ENCODE data around the gene FASN. TPM values are rescaled to one million over a fixed set of nuclear protein-coding genes. Genes with fewer than 3 reads are reported as not detected.

FASN gene
- total and polyA plus RNA-seq, 2 donors (not counting 3 experiments of a cell fraction or from before 2014, with no cell fraction given): 101 to 360 TPM

DNA sequence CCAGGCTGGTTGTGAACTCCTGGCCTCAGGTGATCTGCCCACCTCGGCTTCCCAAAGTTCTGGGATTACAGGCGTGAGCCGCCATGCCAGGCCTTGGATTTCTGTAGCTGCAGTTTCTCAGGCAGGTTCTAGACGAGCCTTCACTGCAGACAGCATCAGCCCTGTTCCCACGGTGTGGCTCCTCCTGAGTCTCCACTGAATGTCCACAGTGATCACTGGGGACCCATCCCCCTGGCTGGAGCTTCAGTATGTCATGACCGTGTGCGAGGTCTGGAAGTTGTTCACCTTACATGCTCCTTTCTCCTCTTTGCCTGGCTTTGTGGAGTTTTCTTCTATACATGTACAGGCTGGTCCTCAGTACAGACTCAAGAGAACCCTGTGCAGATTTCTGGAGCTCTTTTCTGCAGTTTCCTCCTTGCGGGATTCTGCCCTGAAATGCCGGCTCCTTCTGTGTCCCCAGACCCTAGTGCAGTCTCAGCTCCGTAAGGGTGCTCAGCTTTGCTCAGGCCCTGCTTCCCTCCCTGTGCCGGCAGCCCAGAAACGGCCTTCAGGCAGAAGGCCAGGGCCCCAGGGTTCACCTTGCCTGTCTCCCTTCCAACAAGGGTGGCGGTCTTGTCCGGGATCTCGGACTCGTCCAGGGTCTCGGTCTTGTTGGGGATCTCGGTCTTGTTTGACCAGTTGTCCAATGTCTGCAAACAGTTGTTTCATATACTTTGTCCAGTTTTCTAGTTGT lies 14.3 kb upstream of the FASN start:
- Histone ChIP-seq H3K9me3 (replicated peaks; ENCODE audit: control insufficient read depth, insufficient read depth, low read length) (no peaks in the 10 kb centered on the region), H2AFZ (ENCODE audit: low read depth, low read length) (no peak overlapping the region), H3K27ac (ENCODE audit: insufficient read depth, low read depth, low read length) (no peak overlapping the region), H3K27me3 (ENCODE audit: control insufficient read depth in 2 of 2, insufficient read depth in 2 of 2, low read length in 2 of 2) (no peaks in the 10 kb centered on the region), H3K79me2 (ENCODE audit: control insufficient read depth, insufficient read depth, low read length) (no peaks in the 10 kb centered on the region), H3K9me1 (replicated peaks; ENCODE audit: control insufficient read depth, extremely low read depth, insufficient read depth, low read length) (no peaks in the 10 kb centered on the region), H3K4me1 (ENCODE audit: control insufficient read depth, extremely low read depth, insufficient read depth, low read length) (no peaks in the 10 kb centered on the region), H3K4me3 (replicated peaks in 1 of 3; ENCODE audit: insufficient read depth in 1 of 3, low read depth in 1 of 3, low read length in 3 of 3) (no peak overlapping the region), H3K36me3 (ENCODE audit: control insufficient read depth in 2 of 2, extremely low read depth in 1 of 2, insufficient read depth in 2 of 2, low read length in 2 of 2) (no peaks in the 10 kb centered on the region), H3K9ac (replicated peaks; ENCODE audit: extremely low read depth, insufficient read depth, low read length) (no peak overlapping the region), H3K4me2 (ENCODE audit: insufficient read depth, low read length) (no peak overlapping the region), H4K20me1 (replicated peaks; ENCODE audit: control insufficient read depth, extremely low read depth, insufficient read depth, low read length) (no peaks in the 10 kb centered on the region)
- DNase-seq (ENCODE audit: low read depth, low spot score) (no peak), FAIRE-seq (no peak)
- ChIA-PET CTCF (interaction anchor here (0.9 kb wide), 1 partner anchor 14 kb away, joined by 4 read pairs; the partner anchor contains the start of gene FASN), POLR2A (no interaction called here)
- BruUV-seq (replicated peaks): no TSS peak
- intact Hi-C loops (cut with micrococcal nuclease) (no loop called here), dilution Hi-C loops (cut with MboI; ENCODE audit: extremely low pct_ligation_motif_present, low sequenced_read_pairs) (no loop called here)
- TF ChIP-seq, protein P1, sequence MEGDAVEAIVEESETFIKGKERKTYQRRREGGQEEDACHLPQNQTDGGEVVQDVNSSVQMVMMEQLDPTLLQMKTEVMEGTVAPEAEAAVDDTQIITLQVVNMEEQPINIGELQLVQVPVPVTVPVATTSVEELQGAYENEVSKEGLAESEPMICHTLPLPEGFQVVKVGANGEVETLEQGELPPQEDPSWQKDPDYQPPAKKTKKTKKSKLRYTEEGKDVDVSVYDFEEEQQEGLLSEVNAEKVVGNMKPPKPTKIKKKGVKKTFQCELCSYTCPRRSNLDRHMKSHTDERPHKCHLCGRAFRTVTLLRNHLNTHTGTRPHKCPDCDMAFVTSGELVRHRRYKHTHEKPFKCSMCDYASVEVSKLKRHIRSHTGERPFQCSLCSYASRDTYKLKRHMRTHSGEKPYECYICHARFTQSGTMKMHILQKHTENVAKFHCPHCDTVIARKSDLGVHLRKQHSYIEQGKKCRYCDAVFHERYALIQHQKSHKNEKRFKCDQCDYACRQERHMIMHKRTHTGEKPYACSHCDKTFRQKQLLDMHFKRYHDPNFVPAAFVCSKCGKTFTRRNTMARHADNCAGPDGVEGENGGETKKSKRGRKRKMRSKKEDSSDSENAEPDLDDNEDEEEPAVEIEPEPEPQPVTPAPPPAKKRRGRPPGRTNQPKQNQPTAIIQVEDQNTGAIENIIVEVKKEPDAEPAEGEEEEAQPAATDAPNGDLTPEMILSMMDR (IDR thresholded peaks at IDR 0.05; ENCODE audit: extremely low read depth in 1 of 2, insufficient read depth in 1 of 2, low read depth in 1 of 2, low read length in 2 of 2): no peak
- TF ChIP-seq EZH2 (IDR thresholded peaks at IDR 0.05; ENCODE audit: borderline replicate concordance, low read depth, low read length, severe bottlenecking): no peak
- TF ChIP-seq POLR2A (IDR thresholded peaks at IDR 0.05; ENCODE audit: low read depth, low read length): no peak
- TF ChIP-seq JUN (IDR thresholded peaks at IDR 0.05; ENCODE audit: borderline replicate concordance, insufficient read depth, insufficient read length, low read depth): no peak
- no peak for TF ChIP-seq MYC (IDR thresholded peaks at IDR 0.05; ENCODE audit: low read depth, low read length)
- no peak for TF ChIP-seq POLR2AphosphoS5 (IDR thresholded peaks at IDR 0.05; ENCODE audit: insufficient read depth, low read depth, low read length)
- TF ChIP-seq GATA2 (IDR thresholded peaks at IDR 0.05; ENCODE audit: insufficient read depth, insufficient read length, low read depth, low read length): no peak
- TF ChIP-seq, protein P2, sequence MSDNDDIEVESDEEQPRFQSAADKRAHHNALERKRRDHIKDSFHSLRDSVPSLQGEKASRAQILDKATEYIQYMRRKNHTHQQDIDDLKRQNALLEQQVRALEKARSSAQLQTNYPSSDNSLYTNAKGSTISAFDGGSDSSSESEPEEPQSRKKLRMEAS (IDR thresholded peaks at IDR 0.05; ENCODE audit: insufficient read depth, insufficient read length): no peak
- TF ChIP-seq FOS (IDR thresholded peaks at IDR 0.05; ENCODE audit: borderline replicate concordance, insufficient read depth, low read length): no peak
